CD14-positive monocyte (primary cell): ENCODE data around the gene CAMK4. TPM values are rescaled to one million over a fixed set of nuclear protein-coding genes. Genes with fewer than 3 reads are reported as not detected.

ENCODE experiments used
- DNase-seq, 3 donors: peaks; one replicate each; pipeline ENCODE4 v3.0.0-alpha.2; 2011 to 2022
- H2AFZ ChIP-seq: 2 replicates; pipeline ENCODE4 v1.6.0; 2012; ENCODE audit warnings: mild to moderate bottlenecking, low read depth, low read length, inconsistent platforms; ENCODE audit not compliant: insufficient read depth, poor library complexity, severe bottlenecking
- H3K27ac ChIP-seq, 2 donors: 1 replicate in 1 of 2; 2 replicates in 1 of 2; pipeline ENCODE4 v1.5.1; 2012 to 2013; ENCODE audit warnings: low read length in 2 of 2, control low read depth in 1 of 2, inconsistent platforms in 1 of 2, low read depth in 1 of 2, mild to moderate bottlenecking in 1 of 2
- H3K27me3 ChIP-seq, 2 donors: one replicate each; pipeline versions ENCODE4 v1.6.0 to v1.6.1; 2011 to 2013; ENCODE audit warnings: low read length in 2 of 2; ENCODE audit not compliant: control insufficient read depth in 2 of 2, insufficient read depth in 2 of 2
- H3K36me3 ChIP-seq, 2 donors: replicated peaks in 1 of 2; 1 replicate in 1 of 2; 2 replicates in 1 of 2; pipeline versions ENCODE4 v1.5.1 to v1.6.1; 2012 to 2013; ENCODE audit warnings: low read length in 2 of 2, control low read depth in 1 of 2, inconsistent platforms in 1 of 2, mild to moderate bottlenecking in 1 of 2; ENCODE audit not compliant: insufficient read depth in 2 of 2, control insufficient read depth in 1 of 2
- H3K4me1 ChIP-seq, 2 donors: 1 replicate in 1 of 2; 2 replicates in 1 of 2; pipeline versions ENCODE4 v1.5.1 to v1.6.1; 2012 to 2013; ENCODE audit warnings: low read length in 2 of 2, control low read depth in 1 of 2, inconsistent platforms in 1 of 2, mild to moderate bottlenecking in 1 of 2, moderate library complexity in 1 of 2; ENCODE audit not compliant: insufficient read depth in 2 of 2, control insufficient read depth in 1 of 2
- H3K4me2 ChIP-seq: replicated peaks from 2 replicates; pipeline ENCODE3; 2012; ENCODE audit warnings: low read length, moderate library complexity, mild to moderate bottlenecking; ENCODE audit not compliant: poor library complexity, severe bottlenecking; ENCODE audit errors: extremely low read depth
- H3K4me3 ChIP-seq, 3 experiments: fragments of 200-600 bp in 1 of 3; sonication (generic) in 1 of 3; replicated peaks in 1 of 3; 1 replicate in 2 of 3; 2 replicates in 1 of 3; pipeline ENCODE4 v1.5.1; 2011 to 2013; ENCODE audit warnings: low read length in 3 of 3, mild to moderate bottlenecking in 3 of 3, control low read depth in 2 of 3, low read depth in 2 of 3, inconsistent platforms in 1 of 3, moderate library complexity in 1 of 3
- H3K79me2 ChIP-seq: 2 replicates; pipeline ENCODE4 v1.6.0; 2012; ENCODE audit warnings: mild to moderate bottlenecking, control low read depth, inconsistent platforms, low read length, moderate library complexity; ENCODE audit not compliant: insufficient read depth
- H3K9ac ChIP-seq: 2 replicates; pipeline ENCODE4 v1.6.0; 2017; ENCODE audit warnings: low read length, mild to moderate bottlenecking; ENCODE audit not compliant: insufficient read depth, poor library complexity, severe bottlenecking
- H3K9me3 ChIP-seq, 2 donors: replicated peaks in 1 of 2; 1 replicate in 1 of 2; 2 replicates in 1 of 2; pipeline versions ENCODE4 v1.5.1 to v1.6.1; 2012 to 2013; ENCODE audit warnings: low read length in 2 of 2, control low read depth in 1 of 2; ENCODE audit not compliant: control insufficient read depth in 1 of 2, insufficient read depth in 1 of 2
- H4K20me1 ChIP-seq: 2 replicates; pipeline ENCODE4 v1.6.0; 2012; ENCODE audit warnings: mild to moderate bottlenecking, low read length, control low read depth, moderate library complexity; ENCODE audit not compliant: insufficient read depth
- H3K27ac Mint-ChIP-seq, 7 donors: one replicate each; pipeline ENCODE4 v1.8.0; 2020; ENCODE audit warnings: mild to moderate bottlenecking in 7 of 7, mixed read lengths in 7 of 7, moderate library complexity in 6 of 7, inconsistent platforms in 2 of 7
- H3K27me3 Mint-ChIP-seq, 3 donors: one replicate each; pipeline ENCODE4 v1.8.0; 2021 to 2022; ENCODE audit warnings: low read depth in 3 of 3, mild to moderate bottlenecking in 3 of 3, mixed read lengths in 3 of 3, moderate library complexity in 3 of 3, inconsistent platforms in 1 of 3
- H3K36me3 Mint-ChIP-seq, 2 donors: one replicate each; pipeline ENCODE4 v1.8.0; 2020; ENCODE audit warnings: mixed read lengths in 2 of 2, inconsistent platforms in 1 of 2, mild to moderate bottlenecking in 1 of 2
- H3K4me1 Mint-ChIP-seq: one replicate; pipeline ENCODE4 v1.8.0; 2020; ENCODE audit warnings: mild to moderate bottlenecking, mixed read lengths
- H3K4me3 Mint-ChIP-seq, 2 donors: one replicate each; pipeline ENCODE4 v1.8.0; 2020; ENCODE audit warnings: mild to moderate bottlenecking in 2 of 2, mixed read lengths in 2 of 2, moderate library complexity in 1 of 2
- H3K9me3 Mint-ChIP-seq, 7 donors: one replicate each; pipeline ENCODE4 v1.8.0; 2020 to 2022; ENCODE audit warnings: mixed read lengths in 7 of 7, mild to moderate bottlenecking in 6 of 7, moderate library complexity in 6 of 7, inconsistent platforms in 2 of 7
- WGBS: methylation state at CpG from one replicate; pipeline ENCODE4 v1.1.5; 2013; ENCODE audit warnings: missing lambda C conversion rate; ENCODE audit not compliant: insufficient coverage; 5-methylcytosine and 5-hydroxymethylcytosine counted together
- intact Hi-C, 2 donors: fragments of 100-400 bp; cut with micrococcal nuclease; formaldehyde crosslinking; loops; one replicate each; pipeline versions ENCODE4 v1.15.0 to v1.15.1; 2023
- polyA plus RNA-seq, 3 donors: library from polyadenylated mRNA; depleted of rRNA in 1 of 3; unstranded in 2 of 3; stranded (reverse) in 1 of 3; fragments of 300-500 nt in 2 of 3; fragments of >200 nt in 1 of 3; fragmentation: Illumina TruSeq in 2 of 3; gene quantifications; 1 replicate in 2 of 3; 2 replicates in 1 of 3; pipeline ENCODE4 v1.2.3, GENCODE V29; 2012 to 2021
- TF ChIP-seq, protein P1 (sequence below): fragments of 200-600 bp; IDR thresholded peaks from one replicate; pipeline ENCODE4 v1.8.0; 2022; ENCODE audit warnings: antibody characterized with exemption, mild to moderate bottlenecking

Gene CAMK4
- polyA plus RNA-seq, 3 donors = 0.24 to 0.28 TPM; not detected in 1

GRCh38 chr5:111379391-111379816 is 155.2 kb downstream of the CAMK4 start:
- Histone ChIP-seq H3K9ac (no peak overlapping the region), H3K27me3 (no peaks in the 10 kb centered on the region), H3K4me1 (no peaks in the 10 kb centered on the region), H3K27ac (no peak overlapping the region), H3K4me3 (no peak overlapping the region), H3K9me3 (no peaks in the 10 kb centered on the region), H3K79me2 (no peaks in the 10 kb centered on the region), H3K4me2 (no peak overlapping the region), H4K20me1 (no peaks in the 10 kb centered on the region), H2AFZ (no peak overlapping the region), H3K36me3 (no peaks in the 10 kb centered on the region)
- Mint-ChIP-seq H3K27me3 (no peaks in the 10 kb centered on the region), H3K4me1 (no peaks in the 10 kb centered on the region), H3K4me3 (no peak overlapping the region), H3K36me3 (no peaks in the 10 kb centered on the region), H3K9me3 (peaks cover 0 to 3% (median 0%) of the 10 kb centered on the region in 7 donors), H3K27ac (no peak overlapping the region)
- DNase-seq = no peak
- intact Hi-C loops = no loop called here
- TF ChIP-seq, protein P1, sequence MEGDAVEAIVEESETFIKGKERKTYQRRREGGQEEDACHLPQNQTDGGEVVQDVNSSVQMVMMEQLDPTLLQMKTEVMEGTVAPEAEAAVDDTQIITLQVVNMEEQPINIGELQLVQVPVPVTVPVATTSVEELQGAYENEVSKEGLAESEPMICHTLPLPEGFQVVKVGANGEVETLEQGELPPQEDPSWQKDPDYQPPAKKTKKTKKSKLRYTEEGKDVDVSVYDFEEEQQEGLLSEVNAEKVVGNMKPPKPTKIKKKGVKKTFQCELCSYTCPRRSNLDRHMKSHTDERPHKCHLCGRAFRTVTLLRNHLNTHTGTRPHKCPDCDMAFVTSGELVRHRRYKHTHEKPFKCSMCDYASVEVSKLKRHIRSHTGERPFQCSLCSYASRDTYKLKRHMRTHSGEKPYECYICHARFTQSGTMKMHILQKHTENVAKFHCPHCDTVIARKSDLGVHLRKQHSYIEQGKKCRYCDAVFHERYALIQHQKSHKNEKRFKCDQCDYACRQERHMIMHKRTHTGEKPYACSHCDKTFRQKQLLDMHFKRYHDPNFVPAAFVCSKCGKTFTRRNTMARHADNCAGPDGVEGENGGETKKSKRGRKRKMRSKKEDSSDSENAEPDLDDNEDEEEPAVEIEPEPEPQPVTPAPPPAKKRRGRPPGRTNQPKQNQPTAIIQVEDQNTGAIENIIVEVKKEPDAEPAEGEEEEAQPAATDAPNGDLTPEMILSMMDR = no peak

- Histone ChIP-seq H3K4me3 (no peak overlapping the region), H3K4me1 (no peaks in the 10 kb centered on the region), H3K27me3 (no peaks in the 10 kb centered on the region), H3K9me3 (no peaks in the 10 kb centered on the region), H3K4me2 (no peak overlapping the region), H3K9ac (no peak overlapping the region), H3K27ac (no peak overlapping the region), H3K36me3 (no peaks in the 10 kb centered on the region), H2AFZ (no peak overlapping the region), H4K20me1 (no peaks in the 10 kb centered on the region), H3K79me2 (no peaks in the 10 kb centered on the region)
- H3K36me3 Mint-ChIP-seq = no peaks in the 10 kb centered on the region
- peaks cover 0 to 3% (median 0%) of the 10 kb centered on the region in 7 donors for H3K9me3 Mint-ChIP-seq
- 83% methylated on average over 2 of the region's 6 CpGs for WGBS
- H3K4me3 Mint-ChIP-seq = no peak overlapping the region
- H3K4me1 Mint-ChIP-seq = no peaks in the 10 kb centered on the region
- H3K27ac Mint-ChIP-seq = no peak overlapping the region
- TF ChIP-seq, protein P1 = no peak
- no peak for DNase-seq
- intact Hi-C loops = no loop called here
- H3K27me3 Mint-ChIP-seq = peaks cover 0 to 3% (median 2%) of the 10 kb centered on the region in 3 donors
Observed at GRCh38 chr5:111383288-111383970, 159.2 kb downstream of the CAMK4 start.
